NCI-H510A treated with DMSO at 0.1 percent for 48 hours (cell line): ENCODE results near the gene LANCL1.

Experiments
- DNase-seq: peaks from one replicate; lab custom pipeline; 2025; lab: John Stamatoyannopoulos, UW

LANCL1 gene

DNA sequence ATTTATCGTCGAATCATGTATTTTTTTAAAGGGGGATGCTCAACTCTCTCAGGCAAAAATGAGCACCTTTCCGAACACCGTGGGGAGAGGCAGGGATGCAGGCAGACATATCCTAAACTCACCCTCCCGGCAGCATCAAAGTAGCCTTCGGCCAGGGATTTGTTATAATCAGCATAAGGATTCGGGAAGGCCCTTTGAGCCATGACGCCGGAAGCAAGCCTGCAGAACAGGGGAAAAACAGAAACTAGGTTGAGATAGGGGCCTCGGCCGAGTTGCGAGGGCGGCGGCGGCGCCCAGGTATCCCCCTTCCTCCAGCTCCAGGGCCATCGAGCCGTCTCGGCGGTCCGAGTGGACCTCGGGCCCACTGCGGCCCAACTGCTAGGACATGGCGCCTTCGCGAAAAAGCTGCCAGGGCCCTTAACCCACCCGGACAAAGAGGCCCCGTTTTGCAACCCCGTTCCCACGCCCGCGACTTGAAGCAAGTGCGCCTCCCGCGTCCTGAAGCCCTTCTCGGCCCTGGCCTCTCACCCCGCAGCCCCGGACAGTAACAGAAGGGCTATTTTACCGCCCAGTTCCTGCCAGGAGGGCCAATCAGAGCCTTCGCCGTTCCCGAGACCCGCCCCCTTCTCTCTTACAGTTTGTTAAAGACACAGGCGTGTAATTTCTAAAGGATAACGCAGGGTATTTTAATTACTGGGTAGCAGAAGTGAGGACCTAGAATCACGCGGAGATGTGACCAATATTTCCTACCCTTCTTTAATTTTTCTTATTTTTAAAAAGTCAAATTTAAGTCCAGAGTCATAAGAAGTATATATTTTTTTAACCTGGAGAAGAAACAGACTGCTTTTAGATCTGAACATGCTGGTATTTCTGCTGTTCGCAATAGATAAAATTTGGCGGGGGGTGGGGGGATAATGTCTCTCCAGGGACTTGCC is at the start of gene LANCL1:
Gene LANCL1 (minus strand): TSS at position 566 of the 935 bp plus-strand sequence. CDS start 363 bp downstream, at position 203.
- DNase-seq = peak; percentile 95

DNA sequence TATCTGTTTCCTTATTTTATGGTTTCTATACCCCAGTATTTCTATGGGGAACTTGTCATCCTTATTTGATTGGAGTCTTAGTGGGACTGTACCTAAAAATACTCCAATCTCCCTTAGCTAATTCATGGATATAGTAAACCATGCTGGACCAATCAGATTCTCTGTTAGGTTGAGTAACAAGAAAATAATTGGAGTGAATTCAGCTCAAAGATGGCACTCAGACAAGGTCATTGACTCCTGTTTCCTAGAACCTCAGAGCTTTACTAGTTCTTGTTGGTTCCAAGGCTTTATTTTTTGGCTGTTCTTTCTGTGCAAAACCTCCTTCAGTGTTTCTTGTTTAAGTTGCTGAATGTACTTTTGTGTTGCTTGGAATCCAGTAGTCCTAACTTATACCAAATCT is 48.0 kb upstream of the LANCL1 start:
- no peak for DNase-seq

DNA sequence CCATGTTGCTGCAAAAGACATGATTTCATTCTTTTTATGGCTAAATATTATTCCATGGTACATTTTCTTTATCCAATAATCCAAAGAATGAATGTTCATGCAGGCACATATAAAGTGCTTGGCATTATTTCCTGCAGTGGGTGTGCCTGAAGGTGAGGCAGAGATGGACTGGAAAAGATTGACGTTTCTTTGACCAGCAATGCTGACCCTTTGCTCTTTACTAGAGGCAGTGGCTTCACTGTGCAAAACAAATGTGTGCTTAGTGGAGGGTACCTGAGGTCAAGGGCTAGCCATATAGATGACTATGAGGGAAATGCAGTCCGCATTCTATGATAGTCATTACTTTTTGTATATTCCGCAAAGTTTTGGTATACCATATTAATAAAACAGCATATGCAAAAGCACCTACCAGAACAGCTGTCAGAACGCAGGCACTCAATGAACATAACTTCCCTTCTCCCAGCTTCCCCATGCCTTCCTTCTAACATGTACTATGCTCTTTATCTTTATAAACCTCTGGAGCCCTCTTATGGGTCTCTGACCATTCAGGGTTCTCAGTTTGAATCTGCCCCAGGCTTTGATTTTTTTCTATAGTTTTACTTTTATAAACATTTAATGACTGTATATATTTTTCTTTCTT is 47.2 kb upstream of the LANCL1 start:
- no peak for DNase-seq

DNA sequence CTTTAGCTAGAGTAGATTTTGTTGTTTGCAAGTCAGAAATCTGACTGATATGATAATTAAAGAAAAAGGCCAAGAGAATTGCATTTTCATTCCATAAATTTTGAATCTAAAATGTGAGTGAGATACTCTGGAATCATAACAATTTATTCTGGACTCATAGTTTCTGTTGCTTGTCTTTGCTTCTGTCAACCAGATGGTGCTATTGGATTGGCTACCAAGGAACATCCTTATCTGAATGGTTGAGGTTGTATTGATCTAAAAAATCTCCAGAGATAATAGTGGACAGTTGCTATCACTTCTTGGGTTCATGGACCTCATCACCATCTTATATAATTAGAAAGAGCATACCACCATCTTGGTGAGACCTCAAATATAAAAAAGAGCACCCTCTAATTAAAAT is 45.8 kb upstream of the LANCL1 start:
- DNase-seq = no peak

GRCh38 chr2:210519594-210519993 is 43.0 kb upstream of the LANCL1 start:
- DNase-seq = no peak

DNA sequence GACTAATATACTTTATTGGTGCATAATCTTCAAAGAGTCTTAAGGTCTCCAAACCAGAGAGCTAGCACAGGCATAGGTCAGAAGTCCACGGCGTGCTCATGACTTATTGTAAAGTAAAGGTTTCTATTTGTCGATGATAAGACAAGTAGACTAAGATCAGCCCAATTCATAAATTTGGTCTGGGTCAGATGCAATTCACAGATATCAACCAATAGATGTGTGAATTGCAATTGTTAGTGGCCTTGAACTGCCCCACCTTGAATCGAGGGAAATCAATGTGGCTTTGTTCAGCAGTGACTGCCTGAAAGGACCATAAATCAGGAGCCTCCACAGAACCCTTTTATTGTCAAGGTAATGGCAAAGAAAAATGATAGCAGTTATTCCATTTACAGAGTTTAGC is 40.7 kb upstream of the LANCL1 start:
- no peak for DNase-seq

GRCh38 chr2:210515911-210516310 is 39.4 kb upstream of the LANCL1 start:
- no peak for DNase-seq

- no peak for DNase-seq
Measured at GRCh38 chr2:210503725-210504191, 27.2 kb upstream of the LANCL1 start.

GRCh38 chr2:210503001-210503623 is 26.6 kb upstream of the LANCL1 start:
- DNase-seq = peak; percentile 21

DNA sequence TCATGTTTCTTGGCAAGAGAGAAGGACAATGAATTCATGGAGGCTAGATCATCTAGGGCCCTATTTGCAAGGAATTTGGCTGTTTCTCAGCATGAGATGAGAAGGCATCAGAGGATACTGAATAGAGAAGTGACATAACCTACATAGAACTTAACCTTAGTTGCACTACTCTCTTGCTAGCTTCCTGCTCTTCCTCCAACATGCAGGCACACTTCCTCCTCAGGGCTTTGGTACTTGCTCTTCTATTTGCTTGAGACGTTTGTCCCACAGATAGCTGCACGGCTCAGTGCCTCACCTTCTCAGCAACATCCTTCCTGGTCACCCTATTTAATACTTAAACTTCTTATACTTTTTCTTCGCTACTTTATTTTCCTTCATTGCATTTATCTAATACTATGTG is 20.0 kb upstream of the LANCL1 start:
- DNase-seq = no peak

DNA sequence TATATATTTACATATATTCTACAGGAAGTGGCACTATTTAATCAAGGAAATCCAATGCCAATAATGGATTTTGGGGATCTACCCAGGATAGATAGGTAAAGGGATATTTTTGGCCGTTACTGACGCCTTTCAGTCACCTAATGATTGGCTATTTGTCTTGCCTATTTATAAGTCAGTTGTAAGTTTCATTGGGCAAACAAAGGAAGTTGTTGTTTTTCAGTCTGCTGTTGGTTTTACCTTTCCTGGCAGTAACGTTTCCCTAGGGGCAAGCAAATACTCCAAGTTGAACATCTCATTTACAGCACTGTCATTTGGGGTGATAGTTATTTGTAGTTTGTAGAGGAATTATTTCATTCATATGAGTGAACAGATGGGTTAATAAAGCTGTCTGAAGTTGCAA is 17.0 kb upstream of the LANCL1 start:
- no peak for DNase-seq

- no peak for DNase-seq
Measured at GRCh38 chr2:210481601-210482175, 5.1 kb upstream of the LANCL1 start.

DNA sequence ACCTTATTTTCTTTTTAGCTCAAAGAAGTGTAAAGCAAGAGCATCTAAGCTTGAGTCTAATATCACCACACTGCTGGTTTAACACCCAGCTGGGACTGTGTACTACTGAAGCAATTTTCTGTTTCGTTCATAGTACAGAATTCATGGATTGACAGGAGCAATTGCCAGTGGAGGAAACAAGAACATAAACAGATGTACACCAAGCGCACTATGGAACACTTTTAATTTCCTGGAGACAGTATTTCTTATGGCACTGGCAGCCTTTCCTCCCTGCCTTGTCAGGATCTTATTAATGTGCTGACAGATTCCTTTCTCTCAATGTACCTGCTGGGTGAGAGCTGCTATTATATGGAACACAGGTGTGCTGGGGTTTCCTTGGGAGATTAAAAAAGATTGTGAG is 4.2 kb upstream of the LANCL1 start:
- no peak for DNase-seq

GRCh38 chr2:210480079-210480478 is 3.5 kb upstream of the LANCL1 start:
- no peak for DNase-seq

DNA sequence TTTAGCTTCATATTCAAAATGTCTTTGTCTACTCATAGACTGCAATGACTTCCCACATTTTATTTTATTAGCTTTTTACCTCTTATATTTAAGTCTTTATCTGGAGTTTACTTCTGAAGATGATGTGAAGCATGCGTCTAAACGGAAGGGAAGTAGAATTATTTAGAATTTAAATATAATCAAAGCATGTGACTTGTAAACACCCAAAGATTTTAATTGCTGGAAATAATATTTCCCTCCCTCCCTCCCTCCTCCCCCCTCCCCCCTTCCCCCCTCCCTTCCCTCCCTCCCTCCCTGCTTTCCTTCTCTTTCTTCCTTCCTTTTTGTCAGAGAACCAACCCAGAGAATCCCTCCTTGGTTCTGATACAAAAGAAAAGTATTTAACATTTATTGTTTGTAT is 2.1 kb upstream of the LANCL1 start:
- DNase-seq = no peak

- no peak for DNase-seq
Measured at GRCh38 chr2:210477496-210477895, 937 bp upstream of the LANCL1 start.

DNA sequence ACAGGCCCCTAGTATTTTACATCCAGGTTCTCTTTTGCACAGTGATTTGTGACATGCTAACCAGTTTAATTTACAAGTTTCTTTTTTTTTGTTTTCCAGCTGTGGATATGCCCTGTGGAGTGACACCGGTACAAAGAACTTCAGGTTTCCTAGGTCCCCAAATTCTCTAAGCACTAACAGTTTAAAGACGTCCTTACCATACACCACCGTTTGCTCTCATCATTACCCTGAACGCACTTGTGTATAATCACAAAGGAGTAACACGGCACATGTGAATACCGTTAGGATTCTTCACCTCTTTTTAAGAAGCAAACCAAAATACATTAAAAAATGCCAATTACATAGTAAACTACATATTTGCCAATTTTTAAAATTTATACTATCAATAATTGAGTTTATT is 853 bp downstream of the LANCL1 start:
- peak; percentile 7 for DNase-seq

GRCh38 chr2:210474776-210475175 is 1.8 kb downstream of the LANCL1 start:
- DNase-seq = no peak

DNA sequence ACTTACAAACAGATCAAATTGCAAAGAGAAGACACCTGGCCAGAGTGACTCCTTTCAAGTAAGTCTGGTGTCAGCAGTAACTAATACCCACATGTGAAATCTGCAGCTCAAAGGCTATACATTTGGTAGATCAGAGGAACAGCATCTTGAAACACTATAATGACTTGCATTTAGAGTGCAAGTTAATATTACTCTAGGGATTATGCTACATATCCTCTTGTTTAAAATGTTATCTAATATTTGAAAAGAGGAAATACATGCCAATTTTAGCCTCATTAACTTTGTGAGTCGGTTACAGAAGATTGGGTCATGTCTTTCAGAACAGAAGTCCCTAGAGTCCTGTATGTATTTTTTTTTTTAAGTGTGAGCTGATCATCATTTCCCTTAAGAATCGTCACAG is 15.2 kb downstream of the LANCL1 start:
- no peak for DNase-seq

GRCh38 chr2:210460322-210461227 is 16.0 kb downstream of the LANCL1 start:
- no peak for DNase-seq

DNA sequence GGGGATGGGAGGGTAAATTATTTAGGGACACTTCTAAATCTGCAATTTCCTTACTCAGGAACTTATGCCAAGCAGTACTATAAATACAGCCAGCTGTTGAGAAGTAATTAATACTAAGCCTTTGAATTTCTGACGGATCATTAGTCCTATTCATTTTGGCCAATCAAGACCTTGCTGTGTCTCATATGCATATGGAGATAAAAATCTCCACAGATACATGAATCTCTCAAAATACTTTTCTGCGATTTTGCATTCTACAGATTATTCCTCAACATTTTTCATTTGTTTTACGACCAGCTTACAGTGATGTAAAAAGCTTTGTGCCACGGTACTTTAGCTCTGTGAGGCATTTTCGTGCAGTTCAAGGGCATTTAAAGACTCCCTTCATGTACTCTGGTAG is 16.7 kb downstream of the LANCL1 start:
- DNase-seq = no peak
